ENCODE results near the gene B4GALT5. TPM values are rescaled to one million over a fixed set of nuclear protein-coding genes. Genes with fewer than 3 reads are reported as not detected.

The B4GALT5 gene
- total RNA-seq, 8 experiments from 2014 or later = 18.6 to 69.8 (median 37.5) TPM

GRCh38 chr20:49668181-49668877, 45.3 kb downstream of the B4GALT5 start:
- in situ Hi-C loops (cut with MboI; ENCODE audit: low pct_unique_long_range_greater_than_20kb in 2 of 9, low sequenced_read_pairs in 9 of 9, unreplicated experiment in 9 of 9) = no loop called here
- peak in 4 of 8 experiments; percentile 29 to 78 (median 58) for ATAC-seq (replicated peaks in 6 of 8)

GRCh38 chr20:49666911-49667310, 46.8 kb downstream of the B4GALT5 start:
- WGBS, 10 experiments = 85 to 100% (median 100%) methylated on average over 1 to 3 of the region's 3 CpGs; no CpG with 5 or more reads in 4 of the 10 experiments
- no peak overlapping the region for H3K27ac ChIP-seq

More at GRCh38 chr20:49668181-49668877, 45.3 kb downstream of the B4GALT5 start:
- Histone ChIP-seq H3K4me3 (no peak overlapping the region), H3K27ac (no peak overlapping the region), H3K4me1 (replicated peaks in 1 of 2) (peaks cover 9 to 11% of the 10 kb centered on the region in 2 donors)
- WGBS, 10 experiments = 20 to 100% (median 50%) methylated on average over 1 to 2 of the region's 12 CpGs; no CpG with 5 or more reads in 3 of the 10 experiments

GRCh38 chr20:49665796-49666195, 47.9 kb downstream of the B4GALT5 start:
- Histone ChIP-seq H3K4me3 (no peak overlapping the region), H3K27ac (no peak overlapping the region), H3K4me1 (replicated peaks in 1 of 2) (peaks cover 0 to 4% of the 10 kb centered on the region in 2 donors)
- 87 to 100% (median 95%) methylated on average over 1 to 6 of the region's 7 CpGs; no CpG with 5 or more reads in 2 of the 10 experiments for WGBS, 10 experiments
- no peak for ATAC-seq (replicated peaks in 6 of 8)
- in situ Hi-C loops (cut with MboI; ENCODE audit: low pct_unique_long_range_greater_than_20kb in 2 of 9, low sequenced_read_pairs in 9 of 9, unreplicated experiment in 9 of 9) = no loop called here

More at GRCh38 chr20:49666911-49667310, 46.8 kb downstream of the B4GALT5 start:
- Histone ChIP-seq H3K4me3 (no peak overlapping the region), H3K4me1 (replicated peaks in 1 of 2) (peaks cover under 1 to 6% of the 10 kb centered on the region in 2 donors)
- no peak for ATAC-seq (replicated peaks in 6 of 8)
- in situ Hi-C loops (cut with MboI; ENCODE audit: low pct_unique_long_range_greater_than_20kb in 2 of 9, low sequenced_read_pairs in 9 of 9, unreplicated experiment in 9 of 9) = no loop called here

- peak in 4 of 8 experiments; percentile 17 to 88 (median 85) for ATAC-seq (replicated peaks in 6 of 8)
- Histone ChIP-seq H3K27ac (no peak overlapping the region), H3K4me1 (replicated peaks in 1 of 2) (peaks cover 0 to 4% of the 10 kb centered on the region in 2 donors), H3K4me3 (no peak overlapping the region)
- in situ Hi-C loops (cut with MboI; ENCODE audit: low pct_unique_long_range_greater_than_20kb in 2 of 9, low sequenced_read_pairs in 9 of 9, unreplicated experiment in 9 of 9) = no loop called here
- WGBS, 10 experiments = 0 to 100% (median 80%) methylated on average over 1 to 3 of the region's 3 CpGs; no CpG with 5 or more reads in 1 of the 10 experiments
Measured at GRCh38 chr20:49664612-49665313, 48.9 kb downstream of the B4GALT5 start.

GRCh38 chr20:49663112-49663511, 50.6 kb downstream of the B4GALT5 start:
- in situ Hi-C loops (cut with MboI; ENCODE audit: low pct_unique_long_range_greater_than_20kb in 2 of 9, low sequenced_read_pairs in 9 of 9, unreplicated experiment in 9 of 9) = no loop called here
- H3K27ac ChIP-seq = no peak overlapping the region
- ATAC-seq (replicated peaks in 6 of 8) = no peak
- H3K4me1 ChIP-seq (replicated peaks in 1 of 2) = peaks cover 14% of the 10 kb centered on the region in 2 donors
- no peak overlapping the region for H3K4me3 ChIP-seq

GRCh38 chr20:49661560-49662329, 51.9 kb downstream of the B4GALT5 start:
- no peak for ATAC-seq (replicated peaks in 6 of 8)
- 20 to 96% (median 81%) methylated on average over 2 to 6 of the region's 8 CpGs; no CpG with 5 or more reads in 3 of the 10 experiments for WGBS, 10 experiments
- Histone ChIP-seq H3K4me3 (no peak overlapping the region), H3K4me1 (replicated peaks in 1 of 2) (peaks cover 23 to 24% of the 10 kb centered on the region in 2 donors), H3K27ac (no peak overlapping the region)
- in situ Hi-C loops (cut with MboI; ENCODE audit: low pct_unique_long_range_greater_than_20kb in 2 of 9, low sequenced_read_pairs in 9 of 9, unreplicated experiment in 9 of 9) = no loop called here

GRCh38 chr20:49660912-49661311, 52.8 kb downstream of the B4GALT5 start:
- peaks cover 23 to 24% of the 10 kb centered on the region in 2 donors for H3K4me1 ChIP-seq (replicated peaks in 1 of 2)
- no peak for ATAC-seq (replicated peaks in 6 of 8)
- no peak overlapping the region for H3K27ac ChIP-seq
- H3K4me3 ChIP-seq = no peak overlapping the region
- in situ Hi-C loops (cut with MboI; ENCODE audit: low pct_unique_long_range_greater_than_20kb in 2 of 9, low sequenced_read_pairs in 9 of 9, unreplicated experiment in 9 of 9) = no loop called here
- WGBS, 10 experiments = 73 to 100% (median 96%) methylated on average over 1 to 5 of the region's 5 CpGs; no CpG with 5 or more reads in 5 of the 10 experiments

- WGBS, 10 experiments = 0 to 63% (median 18%) methylated on average over 1 to 3 of the region's 3 CpGs; no CpG with 5 or more reads in 1 of the 10 experiments
- peak in 2 of 8 experiments; percentile 7 to 9 for ATAC-seq (replicated peaks in 6 of 8)
- Histone ChIP-seq H3K4me1 (replicated peaks in 1 of 2) (peaks cover 23 to 24% of the 10 kb centered on the region in 2 donors), H3K4me3 (no peak overlapping the region), H3K27ac (peak overlapping the region in 1 of 2 donors; percentile 9)
- in situ Hi-C loops (cut with MboI; ENCODE audit: low pct_unique_long_range_greater_than_20kb in 2 of 9, low sequenced_read_pairs in 9 of 9, unreplicated experiment in 9 of 9) = no loop called here
Measured at GRCh38 chr20:49659056-49659455, 54.6 kb downstream of the B4GALT5 start.

GRCh38 chr20:49658508-49658907, 55.2 kb downstream of the B4GALT5 start:
- in situ Hi-C loops (cut with MboI; ENCODE audit: low pct_unique_long_range_greater_than_20kb in 2 of 9, low sequenced_read_pairs in 9 of 9, unreplicated experiment in 9 of 9) = no loop called here
- H3K27ac ChIP-seq = peak overlapping the region in 1 of 2 donors; percentile 52
- H3K4me1 ChIP-seq (replicated peaks in 1 of 2) = peaks cover 23 to 24% of the 10 kb centered on the region in 2 donors
- WGBS, 10 experiments = 17 to 60% (median 50%) methylated on average over 1 to 2 of the region's 2 CpGs; no CpG with 5 or more reads in 5 of the 10 experiments
- peak in 6 of 8 experiments; percentile 29 to 92 (median 56) for ATAC-seq (replicated peaks in 6 of 8)
- H3K4me3 ChIP-seq = no peak overlapping the region

GRCh38 chr20:49657118-49657901, 56.4 kb downstream of the B4GALT5 start:
- 11 to 100% (median 78%) methylated on average over 2 to 8 of the region's 8 CpGs; no CpG with 5 or more reads in 1 of the 10 experiments for WGBS, 10 experiments
- no peak overlapping the region for H3K4me3 ChIP-seq
- H3K27ac ChIP-seq = peak overlapping the region in 1 of 2 donors; percentile 28
- H3K4me1 ChIP-seq (replicated peaks in 1 of 2) = peaks cover 23 to 24% of the 10 kb centered on the region in 2 donors
- in situ Hi-C loops (cut with MboI; ENCODE audit: low pct_unique_long_range_greater_than_20kb in 2 of 9, low sequenced_read_pairs in 9 of 9, unreplicated experiment in 9 of 9) = no loop called here
- ATAC-seq (replicated peaks in 6 of 8) = peak in 7 of 8 experiments; percentile 43 to 82 (median 56)

GRCh38 chr20:49656304-49656703, 57.4 kb downstream of the B4GALT5 start:
- no peak overlapping the region for H3K4me3 ChIP-seq
- 73 to 100% (median 89%) methylated on average over 4 to 7 of the region's 7 CpGs; no CpG with 5 or more reads in 2 of the 10 experiments for WGBS, 10 experiments
- no peak for ATAC-seq (replicated peaks in 6 of 8)
- no peak overlapping the region for H3K27ac ChIP-seq
- peaks cover 23 to 24% of the 10 kb centered on the region in 2 donors for H3K4me1 ChIP-seq (replicated peaks in 1 of 2)
- in situ Hi-C loops (cut with MboI; ENCODE audit: low pct_unique_long_range_greater_than_20kb in 2 of 9, low sequenced_read_pairs in 9 of 9, unreplicated experiment in 9 of 9) = no loop called here

GRCh38 chr20:49653925-49654434, 59.7 kb downstream of the B4GALT5 start:
- no peak for ATAC-seq (replicated peaks in 6 of 8)
- no peak overlapping the region for H3K4me3 ChIP-seq
- in situ Hi-C loops (cut with MboI; ENCODE audit: low pct_unique_long_range_greater_than_20kb in 2 of 9, low sequenced_read_pairs in 9 of 9, unreplicated experiment in 9 of 9) = no loop called here
- no peak overlapping the region for H3K27ac ChIP-seq
- peaks cover 17 to 20% of the 10 kb centered on the region in 2 donors for H3K4me1 ChIP-seq (replicated peaks in 1 of 2)
- 78 to 100% (median 94%) methylated on average over 2 to 8 of the region's 8 CpGs; no CpG with 5 or more reads in 2 of the 10 experiments for WGBS, 10 experiments

All from motor neuron (in vitro differentiated cells).